ENCODE results near the gene NXT2.

GRCh38 chrX:109498434-109498833, 38.2 kb upstream of the NXT2 start:
- TF ChIP-seq CTCF (IDR thresholded peaks at IDR 0.05) (no peak), REST (IDR thresholded peaks at IDR 0.05; ENCODE audit: insufficient read depth in 1 of 2, low read depth in 2 of 2, low read length in 1 of 2) (no peak), POLR2AphosphoS5 (IDR thresholded peaks at IDR 0.05; ENCODE audit: low read depth, low read length) (no peak)
